Activated naive CD4-positive, alpha-beta T cell treated with anti-CD3 and anti-CD28 coated beads, Interleukin-2, amount 50 U/mL, for 72 hours (primary cell): ENCODE results near the gene DNAJC18. TPM values are rescaled to one million over a fixed set of nuclear protein-coding genes. Genes with fewer than 3 reads are reported as not detected.
A peak's percentile ranks its signal among the peaks of the same experiment; 100 is the strongest.
"Not testable (repeated sequence)": the region's sequence is repeated elsewhere in the genome, so short reads cannot be mapped to it uniquely, and the experiment has no call there.

Experiments
- ATAC-seq, 2 donors: fragments of 150-1000 bp; cut with Tn5 transposase; 2 replicates each; pipeline ENCODE4 v1.10.0; 2021; ENCODE audit warnings: mild to moderate bottlenecking in 2 of 2, moderate library complexity in 2 of 2
- DNase-seq, 2 donors: peaks; one replicate each; pipeline ENCODE4 v3.0.0; 2021 to 2022; ENCODE audit warnings: low spot score in 2 of 2
- H3K27ac Mint-ChIP-seq, 2 donors: one replicate each; pipeline ENCODE4 v1.8.0; 2022; ENCODE audit warnings: mild to moderate bottlenecking in 2 of 2, mixed read lengths in 2 of 2
- H3K36me3 Mint-ChIP-seq, 2 donors: one replicate each; pipeline ENCODE4 v1.8.0; 2022; ENCODE audit warnings: mixed read lengths in 2 of 2
- H3K9me3 Mint-ChIP-seq, 2 donors: one replicate each; pipeline ENCODE4 v1.8.0; 2022; ENCODE audit warnings: mixed read lengths in 2 of 2
- total RNA-seq, 2 donors: library from RNA; stranded (reverse); gene quantifications; one replicate each; pipeline ENCODE4 v1.2.3, GENCODE V29; 2022

Gene DNAJC18
- total RNA-seq, 2 donors from 2014 or later, result 13.5 to 47.3 TPM

DNA sequence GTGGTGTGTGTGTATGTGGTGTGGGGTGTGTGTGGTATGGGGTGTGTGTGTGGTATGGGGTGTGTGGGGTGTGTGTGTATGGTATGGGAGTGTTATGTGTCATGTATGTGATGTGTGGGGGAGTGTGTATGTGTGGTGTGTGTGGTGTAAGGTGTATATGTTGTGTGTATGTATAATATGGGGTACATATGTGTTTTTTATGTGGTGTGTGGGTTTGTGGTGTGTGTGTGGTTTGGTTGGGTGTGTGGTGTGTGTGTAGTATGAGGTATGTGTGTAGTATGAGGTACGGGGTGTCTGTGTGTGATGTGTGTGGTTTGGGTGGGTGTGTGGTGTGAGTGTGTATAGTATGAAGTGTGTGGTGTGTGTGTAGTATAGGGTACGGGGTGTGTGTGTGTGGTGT lies 11.9 kb upstream of the DNAJC18 start:
- H3K9me3 Mint-ChIP-seq, result peaks cover 12 to 19% of the 10 kb centered on the region in 2 donors
- peaks cover 20 to 28% of the 10 kb centered on the region in 2 donors for H3K36me3 Mint-ChIP-seq
- no peak for ATAC-seq
- H3K27ac Mint-ChIP-seq, result no peak overlapping the region
- DNase-seq, result peak in 1 of 2 donors; percentile 52

- Mint-ChIP-seq H3K36me3 (peaks cover 20 to 32% of the 10 kb centered on the region in 2 donors), H3K27ac (peak overlapping the region; percentile 98 to 99), H3K9me3 (peaks cover 3 to 19% of the 10 kb centered on the region in 2 donors)
- ATAC-seq, result peak; percentile 86
- DNase-seq, result peak; percentile 60 to 72
Observed at GRCh38 chr5:139446956-139447779, 7.8 kb upstream of the DNAJC18 start.

DNA sequence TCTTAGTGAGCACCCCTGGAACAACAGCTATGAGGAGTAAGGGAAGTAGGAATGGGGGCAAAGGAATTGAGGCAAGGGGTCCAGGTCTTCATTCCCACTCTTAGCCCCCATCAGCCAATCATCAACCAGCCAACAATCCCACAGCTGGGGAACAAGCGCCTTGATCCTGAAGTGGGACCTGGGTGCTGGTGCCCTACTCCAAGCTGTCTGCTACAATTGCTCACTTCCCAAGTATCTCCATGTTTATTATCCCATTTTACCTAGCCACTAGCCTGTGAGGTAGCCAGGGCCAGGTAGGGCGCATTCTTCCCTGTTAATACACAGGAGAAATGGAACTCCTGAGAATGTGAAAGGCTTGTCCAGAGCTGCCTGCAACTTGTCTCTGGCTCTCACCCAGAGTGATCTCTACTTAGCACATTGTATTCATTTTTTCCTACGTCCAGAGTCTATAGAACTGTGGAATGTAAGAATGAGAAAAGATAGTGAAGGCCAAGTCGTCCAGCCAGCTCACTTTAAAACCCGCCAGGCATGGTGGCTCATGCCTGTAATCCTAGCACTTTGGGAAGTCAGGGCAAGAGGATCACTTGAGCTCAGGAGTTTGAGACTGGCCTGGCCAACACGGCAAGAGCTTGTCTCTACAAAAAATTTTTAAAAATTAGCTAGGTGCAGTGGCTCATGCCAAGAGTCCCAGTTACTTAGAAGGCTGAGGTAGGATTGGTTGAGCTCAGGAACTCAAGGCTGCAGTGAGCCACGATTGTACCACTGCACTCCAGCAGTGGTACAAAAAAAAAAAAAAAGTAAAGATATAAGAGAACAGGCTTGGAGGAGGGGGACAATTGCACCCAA lies 6.2 kb upstream of the DNAJC18 start:
- Mint-ChIP-seq H3K9me3 (peaks cover 3 to 19% of the 10 kb centered on the region in 2 donors), H3K36me3 (peaks cover 20 to 39% of the 10 kb centered on the region in 2 donors), H3K27ac (peak overlapping the region; percentile 98 to 99)
- DNase-seq (no peak), ATAC-seq (no peak)

- no peak for DNase-seq
- peak; percentile 2 to 10 for ATAC-seq
- Mint-ChIP-seq H3K36me3 (peaks cover 18 to 44% of the 10 kb centered on the region in 2 donors), H3K27ac (peak overlapping the region; percentile 69 to 94), H3K9me3 (peaks cover 3 to 17% of the 10 kb centered on the region in 2 donors)
Observed at GRCh38 chr5:139443831-139444453, 4.6 kb upstream of the DNAJC18 start.

DNA sequence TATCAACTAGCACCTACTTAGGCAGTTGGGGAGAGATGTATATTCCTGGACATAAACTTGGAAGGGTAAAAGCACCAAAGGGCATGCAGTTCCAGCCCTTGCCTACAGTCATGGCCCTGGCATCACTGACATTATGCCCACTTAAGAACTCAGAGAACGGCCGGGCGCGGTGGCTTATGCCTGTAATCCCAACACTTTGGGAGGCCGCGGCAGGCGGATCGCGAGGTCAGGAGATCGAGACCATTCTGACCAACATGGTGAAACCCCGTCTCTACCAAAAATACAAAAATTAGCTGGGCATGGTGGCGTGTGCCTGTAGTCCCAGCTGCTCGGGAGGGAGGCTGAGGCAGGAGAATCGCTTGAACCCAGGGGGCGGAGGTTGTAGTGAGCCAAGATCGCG lies 1.1 kb upstream of the DNAJC18 start:
- not testable (repeated sequence) for DNase-seq, ATAC-seq, H3K9me3 Mint-ChIP-seq
- peak overlapping the region in 1 of 2 donors; percentile 93 for H3K27ac Mint-ChIP-seq
- peaks cover 0 to 45% of the 10 kb centered on the region in 2 donors for H3K36me3 Mint-ChIP-seq

DNA sequence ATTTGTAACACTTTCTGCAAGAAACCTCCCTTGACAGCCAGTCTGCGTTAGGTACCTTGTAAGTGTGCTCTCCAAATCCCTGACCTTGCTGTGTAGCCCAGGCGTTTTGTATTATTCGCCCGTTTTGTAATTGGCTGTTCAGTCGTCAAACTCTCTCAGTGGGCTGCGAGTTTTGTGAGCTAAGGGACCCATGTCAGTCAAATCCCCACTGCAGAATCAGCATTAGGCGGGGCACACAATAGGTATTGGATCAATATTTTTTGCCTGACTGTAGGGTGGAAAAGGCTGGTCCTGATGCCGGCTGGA lies 665 bp downstream of the DNAJC18 start:
- Mint-ChIP-seq H3K27ac (peak overlapping the region; percentile 93 to 95), H3K9me3 (no peaks in the 10 kb centered on the region), H3K36me3 (peaks cover 0 to 55% of the 10 kb centered on the region in 2 donors)
- DNase-seq (no peak), ATAC-seq (no peak)

DNA sequence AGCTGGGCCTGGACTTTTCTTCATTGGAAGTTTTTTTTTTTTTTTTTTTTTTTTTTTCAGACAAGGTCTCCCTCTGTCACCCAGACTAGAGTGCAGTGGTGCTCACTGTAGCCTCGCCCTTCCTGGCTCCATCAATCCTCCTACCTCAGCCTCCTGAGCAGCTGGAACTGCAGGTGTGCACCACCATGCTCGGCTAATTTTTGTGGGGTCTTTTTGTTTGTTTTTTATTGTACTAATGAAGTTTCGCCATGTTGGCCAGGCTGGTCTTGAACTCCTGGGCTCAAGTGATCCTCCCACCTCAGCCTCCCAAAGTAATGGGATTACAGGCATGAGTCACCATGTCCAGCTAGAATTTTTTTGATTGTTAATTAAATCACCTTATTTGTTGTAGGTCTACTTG lies 3.6 kb downstream of the DNAJC18 start:
- H3K36me3 Mint-ChIP-seq, result peaks cover 0 to 52% of the 10 kb centered on the region in 2 donors
- no peaks in the 10 kb centered on the region for H3K9me3 Mint-ChIP-seq
- no peak for ATAC-seq
- no peak for DNase-seq
- H3K27ac Mint-ChIP-seq, result no peak overlapping the region

- no peak for DNase-seq
- Mint-ChIP-seq H3K36me3 (peaks cover 0 to 45% of the 10 kb centered on the region in 2 donors), H3K27ac (no peak overlapping the region), H3K9me3 (no peaks in the 10 kb centered on the region)
- ATAC-seq, result no peak
Observed at GRCh38 chr5:139431706-139432105, 7.6 kb downstream of the DNAJC18 start.

DNA sequence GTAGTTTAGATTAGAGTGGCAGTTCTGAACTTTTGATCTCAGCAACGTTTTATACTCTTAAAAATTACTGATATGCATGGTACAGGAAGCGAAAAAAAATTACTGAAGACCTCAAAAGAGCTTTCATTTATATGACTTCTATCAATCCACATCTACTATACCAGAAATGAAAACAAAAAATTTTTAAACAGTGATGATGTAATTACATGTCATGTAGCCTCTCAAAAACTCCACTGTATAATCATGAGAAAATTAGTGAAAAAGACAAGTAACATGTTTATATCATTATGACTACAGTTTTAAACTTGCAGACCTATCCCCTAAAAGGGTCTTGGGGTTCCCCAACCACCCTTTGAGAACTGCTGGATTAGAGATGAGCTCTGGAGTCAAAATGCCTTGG lies 9.3 kb downstream of the DNAJC18 start:
- Mint-ChIP-seq H3K36me3 (peaks cover 0 to 38% of the 10 kb centered on the region in 2 donors), H3K27ac (no peak overlapping the region), H3K9me3 (no peaks in the 10 kb centered on the region)
- DNase-seq (no peak), ATAC-seq (peak in 1 of 2 donors; percentile 60)

GRCh38 chr5:139426203-139426885 lies 13.0 kb downstream of the DNAJC18 start:
- DNase-seq (no peak), ATAC-seq (no peak)
- no peak overlapping the region for H3K27ac Mint-ChIP-seq
- peaks cover 0 to 41% of the 10 kb centered on the region in 2 donors for H3K36me3 Mint-ChIP-seq
- H3K9me3 Mint-ChIP-seq, result no peaks in the 10 kb centered on the region

DNA sequence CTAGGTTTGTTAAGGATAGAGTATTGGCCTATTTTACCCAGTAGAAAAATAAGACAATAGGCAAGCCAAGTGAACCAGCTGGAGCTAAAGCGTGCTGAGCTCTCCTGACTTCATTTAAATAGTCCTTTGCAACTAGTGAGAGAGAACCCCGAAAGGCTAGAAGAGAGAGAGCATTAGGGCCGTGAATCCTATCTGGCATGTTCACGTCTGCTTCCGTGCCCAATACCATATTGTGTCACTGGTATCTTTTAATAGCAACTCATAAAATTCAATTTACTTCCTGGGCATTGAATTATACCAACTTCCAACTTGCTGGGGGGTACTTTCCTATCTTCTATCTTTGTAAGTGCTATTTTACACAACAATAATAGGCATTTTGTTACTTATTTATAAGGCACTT lies 13.8 kb downstream of the DNAJC18 start:
- no peak overlapping the region for H3K27ac Mint-ChIP-seq
- DNase-seq, result no peak
- peaks cover 5 to 40% of the 10 kb centered on the region in 2 donors for H3K36me3 Mint-ChIP-seq

DNA sequence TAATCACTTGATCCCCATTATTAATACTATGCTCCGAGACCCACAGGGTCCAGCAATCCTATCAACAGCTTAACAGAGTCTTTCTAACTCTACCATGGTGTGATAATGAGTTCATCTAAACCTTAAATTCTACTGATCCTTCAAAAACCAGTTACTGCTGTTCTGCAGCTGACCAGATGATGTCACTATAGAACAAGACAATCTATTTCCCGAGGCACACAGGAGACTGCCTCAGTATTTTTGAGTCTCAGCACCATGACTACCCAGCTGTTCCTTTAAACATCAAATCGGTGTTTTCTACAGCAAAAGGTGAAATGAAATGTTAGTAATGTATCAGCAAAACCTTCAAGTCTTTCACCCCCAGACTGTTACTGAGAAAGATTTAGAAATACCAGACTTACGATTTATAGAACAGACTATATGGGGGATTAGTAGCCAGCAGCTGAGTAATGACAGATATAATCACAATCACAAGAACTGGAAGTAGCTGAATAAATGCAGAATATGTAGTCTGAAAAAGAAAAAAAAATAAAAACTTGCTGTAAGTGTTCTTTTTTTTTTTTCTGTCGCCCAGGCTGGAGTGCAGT lies 16.9 kb downstream of the DNAJC18 start:
- H3K36me3 Mint-ChIP-seq, result peaks cover 13 to 38% of the 10 kb centered on the region in 2 donors
- peak overlapping the region in 1 of 2 donors; percentile 35 for H3K27ac Mint-ChIP-seq
- DNase-seq (peak in 1 of 2 donors; percentile 56), ATAC-seq (peak; percentile 86 to 92)
- H3K9me3 Mint-ChIP-seq, result no peaks in the 10 kb centered on the region

More for the DNA sequence above, 13.8 kb downstream of the DNAJC18 start:
- ATAC-seq, result no peak
- no peaks in the 10 kb centered on the region for H3K9me3 Mint-ChIP-seq

DNA sequence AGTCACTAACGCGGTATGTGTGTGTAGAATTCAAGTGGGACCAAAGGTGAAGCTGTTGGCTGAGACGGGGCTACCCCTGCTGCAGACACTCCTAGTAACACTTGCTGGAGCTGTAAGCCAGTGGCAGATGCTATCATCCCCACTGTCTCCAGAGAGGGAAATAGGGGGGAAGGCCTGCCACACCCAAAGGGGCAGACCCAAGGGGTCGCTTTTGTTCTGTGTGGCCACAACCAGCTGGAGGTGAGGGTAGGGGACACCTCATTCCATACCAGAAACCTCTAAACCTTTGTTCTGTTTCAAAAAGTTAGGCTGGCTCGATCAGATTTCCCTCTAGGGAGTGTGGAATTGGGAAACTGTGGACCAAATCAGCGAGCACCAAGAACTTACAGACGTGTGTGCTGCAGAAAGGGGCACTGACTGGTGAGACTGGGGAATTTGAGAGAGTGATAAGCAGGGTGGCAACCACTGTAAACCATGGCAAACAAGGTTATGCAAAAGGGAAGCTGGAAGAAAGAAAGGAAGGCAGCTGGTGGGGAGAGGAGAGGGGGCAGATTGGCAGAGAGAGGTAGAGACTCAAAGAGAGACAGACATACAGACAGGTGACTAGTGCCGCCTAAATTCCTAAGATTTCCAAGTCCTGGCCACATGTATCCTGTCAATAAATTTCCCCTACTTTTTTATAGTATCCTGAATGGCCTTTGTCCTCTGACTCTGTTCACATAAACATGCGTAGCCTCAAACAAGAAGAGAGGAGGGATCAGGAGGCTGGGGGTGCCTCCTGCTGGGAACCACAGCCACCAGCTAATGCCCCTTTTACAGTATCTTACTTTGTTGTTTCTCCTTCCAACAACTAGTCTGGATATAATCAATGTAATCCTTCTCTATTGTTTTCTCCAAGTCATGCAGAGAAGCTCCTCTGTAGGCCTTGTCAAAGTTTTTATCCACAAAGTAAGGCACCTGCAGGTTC lies 19.8 kb downstream of the DNAJC18 start:
- ATAC-seq, result no peak
- Mint-ChIP-seq H3K27ac (peak overlapping the region in 1 of 2 donors; percentile 11), H3K36me3 (peaks cover 13 to 47% of the 10 kb centered on the region in 2 donors)

GRCh38 chr5:139418793-139419192 lies 20.5 kb downstream of the DNAJC18 start:
- no peak for ATAC-seq
- Mint-ChIP-seq H3K36me3 (peaks cover 13 to 48% of the 10 kb centered on the region in 2 donors), H3K27ac (no peak overlapping the region), H3K9me3 (no peaks in the 10 kb centered on the region)
- DNase-seq, result no peak

More for the DNA sequence above, 19.8 kb downstream of the DNAJC18 start:
- DNase-seq, result no peak
- H3K9me3 Mint-ChIP-seq, result no peaks in the 10 kb centered on the region

GRCh38 chr5:139417214-139417613 lies 22.1 kb downstream of the DNAJC18 start:
- Mint-ChIP-seq H3K9me3 (no peaks in the 10 kb centered on the region), H3K36me3 (peaks cover 23 to 57% of the 10 kb centered on the region in 2 donors), H3K27ac (peak overlapping the region; percentile 79 to 97)
- no peak for ATAC-seq
- DNase-seq, result no peak
